Neural cell (in vitro differentiated cells): ENCODE data around the gene RPS6KA1. TPM values are rescaled to one million over a fixed set of nuclear protein-coding genes. Genes with fewer than 3 reads are reported as not detected.

ENCODE experiments used
- H2AFZ ChIP-seq: fragments of 200-600, 300-800 bp; sonication (generic), shearing (Covaris generic); 2 replicates; pipeline ENCODE4 v1.6.0; 2014; ENCODE audit warnings: low read depth, mild to moderate bottlenecking, antibody characterized with exemption, low read length, moderate library complexity
- H3F3A ChIP-seq: fragments of 200-600 bp; shearing (Covaris generic); 2 replicates; pipeline ENCODE4 v1.6.1; 2016; ENCODE audit warnings: mild to moderate bottlenecking, moderate library complexity, mixed read lengths, antibody characterized with exemption, low read length; ENCODE audit not compliant: insufficient read depth, poor library complexity, severe bottlenecking
- H3K27ac ChIP-seq: fragments of 200-600, 300-800 bp; sonication (generic), shearing (Covaris generic); 2 replicates; pipeline ENCODE4 v1.5.1; 2014; ENCODE audit warnings: mild to moderate bottlenecking, low read length, moderate library complexity
- H3K27me3 ChIP-seq: fragments of 300-800, 200-600 bp; sonication (generic), shearing (Covaris generic); 2 replicates; pipeline ENCODE4 v1.6.0; 2014; ENCODE audit warnings: mild to moderate bottlenecking, low read depth, low read length, moderate library complexity; ENCODE audit not compliant: insufficient read depth
- H3K36me3 ChIP-seq: fragments of 300-800, 200-600 bp; sonication (generic), shearing (Covaris generic); 2 replicates; pipeline ENCODE4 v1.5.1; 2014; ENCODE audit warnings: mild to moderate bottlenecking, antibody characterized with exemption, low read length, moderate library complexity; ENCODE audit not compliant: insufficient read depth
- H3K4me2 ChIP-seq: fragments of 300-800, 200-600 bp; sonication (generic), shearing (Covaris generic); 2 replicates; pipeline ENCODE4 v1.6.0; 2014; ENCODE audit warnings: mild to moderate bottlenecking, low read length
- H3K4me3 ChIP-seq: fragments of 300-800, 200-600 bp; sonication (generic), shearing (Covaris generic); 2 replicates; pipeline ENCODE4 v1.5.1; 2014; ENCODE audit warnings: mild to moderate bottlenecking, low read length, moderate library complexity
- H3K79me2 ChIP-seq: fragments of 200-600 bp; shearing (Covaris generic); replicated peaks from 2 replicates; pipeline ENCODE4 v1.6.0; 2014; ENCODE audit warnings: mild to moderate bottlenecking, low read length, moderate library complexity; ENCODE audit not compliant: insufficient read depth
- H3K9ac ChIP-seq: fragments of 300-800, 200-600 bp; sonication (generic), shearing (Covaris generic); 2 replicates; pipeline ENCODE4 v1.6.1; 2016; ENCODE audit warnings: mild to moderate bottlenecking, low read length, mixed read lengths
- H3K9me2 ChIP-seq: fragments of 200-600 bp; shearing (Covaris generic); 2 replicates; pipeline ENCODE4 v1.6.1; 2016; ENCODE audit warnings: mild to moderate bottlenecking, low read length, mixed read lengths; ENCODE audit not compliant: insufficient read depth
- H3K9me3 ChIP-seq: fragments of 200-600, 300-800 bp; sonication (generic), shearing (Covaris generic); 2 replicates; pipeline ENCODE4 v1.6.1; 2016; ENCODE audit warnings: mild to moderate bottlenecking, mixed run types, low read length, moderate library complexity, mixed read lengths
- H4K20me1 ChIP-seq: fragments of 200-600 bp; shearing (Covaris generic); 2 replicates; pipeline ENCODE4 v1.6.1; 2016; ENCODE audit warnings: mild to moderate bottlenecking, mixed run types; ENCODE audit not compliant: insufficient read depth
- EP300 ChIP-seq: fragments of 450-650 bp; conservative IDR thresholded peaks from 2 replicates; pipeline ENCODE4 v1.6.1; 2014; ENCODE audit warnings: antibody characterized with exemption, mild to moderate bottlenecking, moderate library complexity; ENCODE audit not compliant: poor library complexity, severe bottlenecking
- EZH2 ChIP-seq: fragments of 200-600, 300-800 bp; shearing (Covaris generic), sonication (generic); IDR thresholded peaks from 2 replicates; pipeline ENCODE4 v1.6.1; 2014; ENCODE audit warnings: antibody characterized with exemption, low read length, borderline replicate concordance, mild to moderate bottlenecking; ENCODE audit not compliant: insufficient read depth, poor library complexity, severe bottlenecking
- MXI1 ChIP-seq: fragments of 450-650 bp; conservative IDR thresholded peaks from 2 replicates; pipeline ENCODE4 v1.6.1; 2014; ENCODE audit warnings: antibody characterized with exemption, mild to moderate bottlenecking; ENCODE audit not compliant: poor library complexity, severe bottlenecking
- POLR2AphosphoS5 ChIP-seq: IDR thresholded peaks from 2 replicates; pipeline ENCODE4 v1.6.1; 2012
- RAD21 ChIP-seq: fragments of 450-650 bp; conservative IDR thresholded peaks from 2 replicates; pipeline ENCODE4 v1.6.1; 2014; ENCODE audit warnings: antibody characterized with exemption, mild to moderate bottlenecking, moderate library complexity
- SMC3 ChIP-seq: fragments of 450-650 bp; conservative IDR thresholded peaks from 2 replicates; pipeline ENCODE4 v1.6.1; 2014; ENCODE audit warnings: antibody characterized with exemption, mild to moderate bottlenecking, moderate library complexity; ENCODE audit not compliant: poor library complexity
- TAF1 ChIP-seq: IDR thresholded peaks from 2 replicates; pipeline ENCODE4 v1.6.1; 2012; ENCODE audit warnings: low read depth
- polyA plus RNA-seq: library from polyadenylated mRNA; depleted of rRNA; stranded (reverse); fragments of >200 nt; gene quantifications from 2 replicates; pipeline ENCODE4 v1.2.3, GENCODE V29; 2014
- TF ChIP-seq, protein P1 (sequence below): IDR thresholded peaks from 2 replicates; pipeline ENCODE4 v1.6.1; 2012; ENCODE audit warnings: borderline replicate concordance
- TF ChIP-seq, protein P2 (sequence below): fragments of 450-650 bp; IDR thresholded peaks from 2 replicates; pipeline ENCODE4 v1.5.1; 2014; ENCODE audit warnings: antibody characterized with exemption, mild to moderate bottlenecking, moderate library complexity; ENCODE audit not compliant: poor library complexity, severe bottlenecking

RPS6KA1 gene
- polyA plus RNA-seq, 1 donor from 2014 or later: 4.9 TPM

DNA sequence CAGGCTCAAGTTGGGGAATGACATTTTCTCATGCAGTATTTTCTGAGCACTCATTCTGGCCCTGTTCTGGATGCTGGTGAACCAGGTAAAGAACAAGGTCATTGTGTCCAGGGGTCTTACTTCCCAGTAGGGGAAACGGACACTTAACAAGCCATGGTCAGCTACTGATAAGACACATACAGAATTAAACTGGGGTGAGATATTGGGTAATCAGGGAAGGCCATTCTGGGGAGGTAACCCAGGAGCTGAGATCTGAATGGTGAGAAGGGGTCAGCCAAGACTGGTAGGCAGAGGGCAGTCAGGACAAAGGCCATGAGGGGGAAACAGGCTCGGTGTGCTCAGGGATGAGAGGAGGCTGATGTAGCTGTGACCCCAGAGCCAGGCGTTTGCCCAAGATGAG, 45.8 kb downstream of the RPS6KA1 start:
- Histone ChIP-seq H3K79me2 (no peaks in the 10 kb centered on the region), H3F3A (no peaks in the 10 kb centered on the region), H3K4me3 (no peak overlapping the region), H4K20me1 (no peaks in the 10 kb centered on the region), H3K27me3 (no peaks in the 10 kb centered on the region), H3K36me3 (no peaks in the 10 kb centered on the region), H3K9me3 (no peaks in the 10 kb centered on the region), H3K9me2 (no peaks in the 10 kb centered on the region), H3K4me2 (no peak overlapping the region), H3K9ac (no peak overlapping the region), H2AFZ (no peak overlapping the region), H3K27ac (no peak overlapping the region)
- TF ChIP-seq MXI1 (no peak), EP300 (no peak), RAD21 (no peak), TAF1 (no peak), POLR2AphosphoS5 (no peak), SMC3 (no peak), EZH2 (no peak)
- TF ChIP-seq, protein P1, sequence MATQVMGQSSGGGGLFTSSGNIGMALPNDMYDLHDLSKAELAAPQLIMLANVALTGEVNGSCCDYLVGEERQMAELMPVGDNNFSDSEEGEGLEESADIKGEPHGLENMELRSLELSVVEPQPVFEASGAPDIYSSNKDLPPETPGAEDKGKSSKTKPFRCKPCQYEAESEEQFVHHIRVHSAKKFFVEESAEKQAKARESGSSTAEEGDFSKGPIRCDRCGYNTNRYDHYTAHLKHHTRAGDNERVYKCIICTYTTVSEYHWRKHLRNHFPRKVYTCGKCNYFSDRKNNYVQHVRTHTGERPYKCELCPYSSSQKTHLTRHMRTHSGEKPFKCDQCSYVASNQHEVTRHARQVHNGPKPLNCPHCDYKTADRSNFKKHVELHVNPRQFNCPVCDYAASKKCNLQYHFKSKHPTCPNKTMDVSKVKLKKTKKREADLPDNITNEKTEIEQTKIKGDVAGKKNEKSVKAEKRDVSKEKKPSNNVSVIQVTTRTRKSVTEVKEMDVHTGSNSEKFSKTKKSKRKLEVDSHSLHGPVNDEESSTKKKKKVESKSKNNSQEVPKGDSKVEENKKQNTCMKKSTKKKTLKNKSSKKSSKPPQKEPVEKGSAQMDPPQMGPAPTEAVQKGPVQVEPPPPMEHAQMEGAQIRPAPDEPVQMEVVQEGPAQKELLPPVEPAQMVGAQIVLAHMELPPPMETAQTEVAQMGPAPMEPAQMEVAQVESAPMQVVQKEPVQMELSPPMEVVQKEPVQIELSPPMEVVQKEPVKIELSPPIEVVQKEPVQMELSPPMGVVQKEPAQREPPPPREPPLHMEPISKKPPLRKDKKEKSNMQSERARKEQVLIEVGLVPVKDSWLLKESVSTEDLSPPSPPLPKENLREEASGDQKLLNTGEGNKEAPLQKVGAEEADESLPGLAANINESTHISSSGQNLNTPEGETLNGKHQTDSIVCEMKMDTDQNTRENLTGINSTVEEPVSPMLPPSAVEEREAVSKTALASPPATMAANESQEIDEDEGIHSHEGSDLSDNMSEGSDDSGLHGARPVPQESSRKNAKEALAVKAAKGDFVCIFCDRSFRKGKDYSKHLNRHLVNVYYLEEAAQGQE: no peak
- TF ChIP-seq, protein P2, sequence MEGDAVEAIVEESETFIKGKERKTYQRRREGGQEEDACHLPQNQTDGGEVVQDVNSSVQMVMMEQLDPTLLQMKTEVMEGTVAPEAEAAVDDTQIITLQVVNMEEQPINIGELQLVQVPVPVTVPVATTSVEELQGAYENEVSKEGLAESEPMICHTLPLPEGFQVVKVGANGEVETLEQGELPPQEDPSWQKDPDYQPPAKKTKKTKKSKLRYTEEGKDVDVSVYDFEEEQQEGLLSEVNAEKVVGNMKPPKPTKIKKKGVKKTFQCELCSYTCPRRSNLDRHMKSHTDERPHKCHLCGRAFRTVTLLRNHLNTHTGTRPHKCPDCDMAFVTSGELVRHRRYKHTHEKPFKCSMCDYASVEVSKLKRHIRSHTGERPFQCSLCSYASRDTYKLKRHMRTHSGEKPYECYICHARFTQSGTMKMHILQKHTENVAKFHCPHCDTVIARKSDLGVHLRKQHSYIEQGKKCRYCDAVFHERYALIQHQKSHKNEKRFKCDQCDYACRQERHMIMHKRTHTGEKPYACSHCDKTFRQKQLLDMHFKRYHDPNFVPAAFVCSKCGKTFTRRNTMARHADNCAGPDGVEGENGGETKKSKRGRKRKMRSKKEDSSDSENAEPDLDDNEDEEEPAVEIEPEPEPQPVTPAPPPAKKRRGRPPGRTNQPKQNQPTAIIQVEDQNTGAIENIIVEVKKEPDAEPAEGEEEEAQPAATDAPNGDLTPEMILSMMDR: no peak

DNA sequence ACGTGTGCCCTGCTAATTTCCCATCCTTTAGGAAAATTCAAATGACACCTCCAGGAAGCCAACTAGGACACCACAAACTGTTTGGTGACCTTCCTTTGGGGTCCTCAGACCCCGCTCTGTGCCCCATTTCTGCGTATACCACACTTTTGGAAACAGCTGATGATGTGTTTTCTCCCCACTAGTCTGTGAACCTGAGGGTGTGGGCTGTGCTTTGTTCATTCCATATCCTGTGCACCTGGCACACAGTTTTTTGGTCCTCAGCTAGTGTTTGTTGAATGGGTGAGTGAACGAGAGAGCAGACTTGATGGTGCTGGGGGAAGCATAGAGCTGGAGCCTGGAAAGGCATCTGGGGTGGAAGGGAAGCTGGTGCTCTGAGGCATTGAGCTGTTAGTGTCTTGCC, 48.6 kb downstream of the RPS6KA1 start:
- no peak overlapping the region for H2AFZ ChIP-seq
- H3K9me3 ChIP-seq: no peaks in the 10 kb centered on the region
- H3K27ac ChIP-seq: no peak overlapping the region
- H3K27me3 ChIP-seq: no peaks in the 10 kb centered on the region
- H3K79me2 ChIP-seq: no peaks in the 10 kb centered on the region
- no peak overlapping the region for H3K4me3 ChIP-seq
- no peak for TF ChIP-seq SMC3
- no peak for TF ChIP-seq EP300
- TF ChIP-seq POLR2AphosphoS5: no peak
- TF ChIP-seq, protein P2: no peak
- no peak for TF ChIP-seq TAF1
- TF ChIP-seq, protein P1: no peak
- no peak for TF ChIP-seq MXI1
- TF ChIP-seq RAD21: no peak
- H4K20me1 ChIP-seq: no peaks in the 10 kb centered on the region
- no peak overlapping the region for H3K9ac ChIP-seq
- no peaks in the 10 kb centered on the region for H3F3A ChIP-seq
- H3K9me2 ChIP-seq: no peaks in the 10 kb centered on the region
- no peaks in the 10 kb centered on the region for H3K36me3 ChIP-seq
- H3K4me2 ChIP-seq: no peak overlapping the region
